Naive thymus-derived CD4-positive, alpha-beta T cell (primary cell): Measurements from ENCODE around the gene SLC11A2. TPM values are rescaled to one million over a fixed set of nuclear protein-coding genes. Genes with fewer than 3 reads are reported as not detected.

Experiments used
- ATAC-seq: fragments of 150-1000 bp; cut with Tn5 transposase; 2 replicates; pipeline ENCODE4 v1.10.0; 2021; ENCODE audit warnings: mild to moderate bottlenecking, moderate library complexity
- CTCF ChIA-PET: fragments of 350-600 bp; sonication (Branson Sonifier 250); formaldehyde crosslinking; loops from one replicate; lab custom pipeline; 2021; ENCODE audit warnings: antibody characterized with exemption; lab: Charles Lee
- POLR2A ChIA-PET: fragments of 350-600 bp; sonication (Branson Sonifier 250); formaldehyde crosslinking; loops from one replicate; lab custom pipeline; 2021; ENCODE audit warnings: antibody characterized with exemption, inconsistent platforms; lab: Charles Lee
- DNase-seq, 9 donors: peaks; one replicate each; pipeline versions ENCODE4 v3.0.0 to v3.0.0-alpha.2; 2020 to 2022; ENCODE audit warnings: mixed read lengths in 1 of 9
- H3K27ac ChIP-seq: one replicate; pipeline ENCODE4 v1.7.0; 2013; ENCODE audit warnings: mild to moderate bottlenecking, low read depth, low read length, moderate library complexity
- H3K27me3 ChIP-seq, 2 donors: one replicate each; pipeline ENCODE4 v1.7.0; 2013; ENCODE audit warnings: low read length in 2 of 2, mild to moderate bottlenecking in 2 of 2, moderate library complexity in 2 of 2; ENCODE audit not compliant: control insufficient read depth in 2 of 2, insufficient read depth in 2 of 2
- H3K36me3 ChIP-seq, 3 experiments: 1 replicate in 2 of 3; 2 replicates in 1 of 3; pipeline ENCODE4 v1.7.0; 2013; ENCODE audit warnings: low read length in 3 of 3, mild to moderate bottlenecking in 3 of 3, moderate library complexity in 1 of 3; ENCODE audit not compliant: insufficient read depth in 3 of 3, control insufficient read depth in 2 of 3
- H3K4me1 ChIP-seq, 2 donors: one replicate each; pipeline ENCODE4 v1.7.0; 2013; ENCODE audit warnings: low read length in 2 of 2, mild to moderate bottlenecking in 2 of 2, moderate library complexity in 1 of 2; ENCODE audit not compliant: control insufficient read depth in 2 of 2, insufficient read depth in 2 of 2
- H3K4me3 ChIP-seq: 2 replicates; pipeline ENCODE4 v1.7.0; 2013; ENCODE audit warnings: mild to moderate bottlenecking, low read length
- H3K9me3 ChIP-seq, 3 experiments: 1 replicate in 2 of 3; 2 replicates in 1 of 3; pipeline ENCODE4 v1.7.0; 2013; ENCODE audit warnings: low read length in 3 of 3; ENCODE audit not compliant: control insufficient read depth in 2 of 3
- H3K27ac Mint-ChIP-seq, 9 donors: one replicate each; pipeline ENCODE4 v1.8.0; 2020 to 2022; ENCODE audit warnings: mixed read lengths in 9 of 9, mild to moderate bottlenecking in 8 of 9, moderate library complexity in 5 of 9, inconsistent platforms in 2 of 9
- H3K27me3 Mint-ChIP-seq, 5 donors: one replicate each; pipeline ENCODE4 v1.8.0; 2021 to 2022; ENCODE audit warnings: mixed read lengths in 5 of 5, mild to moderate bottlenecking in 1 of 5
- H3K36me3 Mint-ChIP-seq, 5 donors: one replicate each; pipeline ENCODE4 v1.8.0; 2020 to 2022; ENCODE audit warnings: mixed read lengths in 5 of 5, mild to moderate bottlenecking in 3 of 5, inconsistent platforms in 1 of 5
- H3K4me1 Mint-ChIP-seq, 7 donors: one replicate each; pipeline ENCODE4 v1.8.0; 2020 to 2022; ENCODE audit warnings: mixed read lengths in 7 of 7, mild to moderate bottlenecking in 3 of 7, inconsistent platforms in 1 of 7
- H3K4me3 Mint-ChIP-seq, 10 donors: one replicate each; pipeline ENCODE4 v1.8.0; 2020 to 2022; ENCODE audit warnings: mild to moderate bottlenecking in 10 of 10, mixed read lengths in 10 of 10, moderate library complexity in 6 of 10, inconsistent platforms in 2 of 10
- H3K9me3 Mint-ChIP-seq, 11 donors: one replicate each; pipeline ENCODE4 v1.8.0; 2020 to 2022; ENCODE audit warnings: mixed read lengths in 11 of 11, mild to moderate bottlenecking in 4 of 11, inconsistent platforms in 1 of 11, moderate library complexity in 1 of 11
- intact Hi-C, 2 donors: fragments of 100-400 bp; cut with micrococcal nuclease; formaldehyde crosslinking; loops; one replicate each; pipeline ENCODE4 v1.15.1; 2023
- polyA plus RNA-seq, 2 donors: library from polyadenylated mRNA; unstranded; fragments of 300-500 nt; fragmentation: Illumina TruSeq; gene quantifications; one replicate each; pipeline ENCODE4 v1.2.3, GENCODE V29; 2021
- total RNA-seq, 6 experiments: library from RNA in 5 of 6; stranded (reverse) in 5 of 6; gene quantifications; 1 replicate in 5 of 6; 2 replicates in 1 of 6; pipeline ENCODE4 v1.2.3 and lab custom pipeline; 2021 to 2026

SLC11A2 gene
- total and polyA plus RNA-seq, 7 experiments from 2014 or later: 14.0 to 65.4 (median 59.2) TPM

- Mint-ChIP-seq H3K36me3 (no peaks in the 10 kb centered on the region), H3K27ac (no peak overlapping the region)
- ATAC-seq: no peak
Observed at GRCh38 chr12:51033048-51033447, 6.9 kb upstream of the SLC11A2 start.

GRCh38 chr12:51028813-51029150 lies 2.6 kb upstream of the SLC11A2 start:
- H3K4me3 ChIP-seq: no peak overlapping the region
- no peak overlapping the region for H3K27ac ChIP-seq
- H3K27me3 ChIP-seq: no peaks in the 10 kb centered on the region
- POLR2A ChIA-PET: interaction anchor here (0.6 to 5.4 kb wide), 4 partner anchors 16 to 265 kb away, joined by 3 to 33 read pairs (median 4); partner anchors contain the start of gene ATF1
- H3K36me3 Mint-ChIP-seq: peaks cover 0 to 4% (median 0%) of the 10 kb centered on the region in 5 donors
- ATAC-seq: no peak
- H3K9me3 Mint-ChIP-seq: no peaks in the 10 kb centered on the region
- H3K27ac Mint-ChIP-seq: peak overlapping the region in 1 of 9 donors; percentile 53
- peaks cover 6 to 7% of the 10 kb centered on the region in 2 donors for H3K4me1 ChIP-seq
- CTCF ChIA-PET: interaction anchor here (0.6 to 3.7 kb wide), 5 partner anchors 17 to 264 kb away, joined by 3 to 25 read pairs (median 4); no protein-coding TSS in a partner anchor
- no peak for DNase-seq
- peaks cover 0 to 13% (median 0%) of the 10 kb centered on the region in 5 donors for H3K27me3 Mint-ChIP-seq
- H3K36me3 ChIP-seq: peaks cover 0 to 4% (median 0%) of the 10 kb centered on the region in 3 experiments
- intact Hi-C loops: loop anchor here (1.0 to 10.0 kb wide), 7 partner anchors 41 to 914 kb away; partner anchors contain the start of genes BIN2 (in 1 of the 2), COX14 (in 1 of the 2) and DAZAP2 (in 1 of the 2)
- H3K9me3 ChIP-seq: no peaks in the 10 kb centered on the region
- H3K4me3 Mint-ChIP-seq: peak overlapping the region in 1 of 10 donors; percentile 37
- H3K4me1 Mint-ChIP-seq: peaks cover 24 to 40% (median 30%) of the 10 kb centered on the region in 7 donors

More at GRCh38 chr12:51033048-51033447, 6.9 kb upstream of the SLC11A2 start:
- peaks cover 0 to 8% (median 0%) of the 10 kb centered on the region in 5 donors for H3K27me3 Mint-ChIP-seq
- no peaks in the 10 kb centered on the region for H3K9me3 Mint-ChIP-seq
- DNase-seq: no peak
- H3K4me1 Mint-ChIP-seq: peaks cover 2 to 8% (median 3%) of the 10 kb centered on the region in 7 donors
- POLR2A ChIA-PET: no interaction called here
- H3K4me1 ChIP-seq: no peaks in the 10 kb centered on the region
- CTCF ChIA-PET: no interaction called here
- no peak overlapping the region for H3K27ac ChIP-seq
- H3K36me3 ChIP-seq: no peaks in the 10 kb centered on the region
- no peaks in the 10 kb centered on the region for H3K27me3 ChIP-seq
- H3K9me3 ChIP-seq: no peaks in the 10 kb centered on the region
- H3K4me3 ChIP-seq: no peak overlapping the region
- intact Hi-C loops: no loop called here
- H3K4me3 Mint-ChIP-seq: no peak overlapping the region

GRCh38 chr12:51028126-51028812 lies 2.1 kb upstream of the SLC11A2 start:
- peaks cover 0 to 13% (median 0%) of the 10 kb centered on the region in 5 donors for H3K27me3 Mint-ChIP-seq
- no peaks in the 10 kb centered on the region for H3K9me3 Mint-ChIP-seq
- peak overlapping the region in 7 of 9 donors; percentile 42 to 97 (median 71) for H3K27ac Mint-ChIP-seq
- no peaks in the 10 kb centered on the region for H3K9me3 ChIP-seq
- no peak overlapping the region for H3K4me3 ChIP-seq
- H3K4me1 ChIP-seq: peaks cover 6 to 9% of the 10 kb centered on the region in 2 donors
- peaks cover 26 to 45% (median 35%) of the 10 kb centered on the region in 7 donors for H3K4me1 Mint-ChIP-seq
- intact Hi-C loops: loop anchor here (1.0 to 10.0 kb wide), 7 partner anchors 41 to 913 kb away; partner anchors contain the start of genes BIN2 (in 1 of the 2), COX14 (in 1 of the 2) and DAZAP2 (in 1 of the 2)
- H3K36me3 ChIP-seq: peaks cover 0 to 4% (median 0%) of the 10 kb centered on the region in 3 experiments
- CTCF ChIA-PET: interaction anchor here (0.5 to 3.7 kb wide), 9 partner anchors 16 to 269 kb away, joined by 3 to 25 read pairs (median 4); no protein-coding TSS in a partner anchor
- peak in 7 of 9 donors; percentile 18 to 47 (median 33) for DNase-seq
- no peaks in the 10 kb centered on the region for H3K27me3 ChIP-seq
- no peak for ATAC-seq
- no peak overlapping the region for H3K27ac ChIP-seq
- POLR2A ChIA-PET: interaction anchor here (0.6 to 5.4 kb wide), 4 partner anchors 17 to 496 kb away, joined by 3 to 33 read pairs (median 4); partner anchors contain the start of gene ATF1
- H3K36me3 Mint-ChIP-seq: peaks cover 0 to 4% (median 0%) of the 10 kb centered on the region in 5 donors
- H3K4me3 Mint-ChIP-seq: peak overlapping the region in 9 of 10 donors; percentile 12 to 82 (median 66)

- POLR2A ChIA-PET: interaction anchor here (0.6 to 5.4 kb wide), 5 partner anchors 18 to 291 kb away, joined by 4 to 33 read pairs (median 4); partner anchors contain the start of gene ATF1
- no peak for ATAC-seq
- H3K4me1 Mint-ChIP-seq: peaks cover 30 to 51% (median 41%) of the 10 kb centered on the region in 7 donors
Observed at GRCh38 chr12:51027342-51027835, 1.2 kb upstream of the SLC11A2 start.

GRCh38 chr12:51025338-51025835 lies 797 bp downstream of the SLC11A2 start:
- intact Hi-C loops: loop anchor here (1.0 to 10.0 kb wide), 9 partner anchors 16 to 911 kb away; partner anchors contain the start of genes ATF1 (in 1 of the 2), BIN2 (in 1 of the 2), COX14 (in 1 of the 2) and DAZAP2 (in 1 of the 2)
- no peaks in the 10 kb centered on the region for H3K9me3 ChIP-seq
- Mint-ChIP-seq H3K4me1 (peaks cover 39 to 71% (median 61%) of the 10 kb centered on the region in 7 donors), H3K27ac (peak overlapping the region; percentile 90 to 99 (median 97)), H3K36me3 (peaks cover 0 to 4% (median 0%) of the 10 kb centered on the region in 5 donors), H3K27me3 (peaks cover 0 to 13% (median 0%) of the 10 kb centered on the region in 5 donors), H3K4me3 (peak overlapping the region; percentile 91 to 100 (median 98)), H3K9me3 (no peaks in the 10 kb centered on the region)
- peak overlapping the region; percentile 80 for H3K27ac ChIP-seq
- DNase-seq: peak in 1 of 9 donors; percentile 50
- POLR2A ChIA-PET: interaction anchor here (0.5 to 5.4 kb wide), 14 partner anchors 9 to 744 kb away, joined by 3 to 33 read pairs (median 4); partner anchors contain the start of genes ATF1, CSRNP2, DAZAP2 and LETMD1
- peaks cover 14 to 29% of the 10 kb centered on the region in 2 donors for H3K4me1 ChIP-seq
- peaks cover 0 to 4% (median 0%) of the 10 kb centered on the region in 3 experiments for H3K36me3 ChIP-seq
- no peaks in the 10 kb centered on the region for H3K27me3 ChIP-seq
- CTCF ChIA-PET: interaction anchor here (1.4 to 3.7 kb wide), 3 partner anchors 21 to 260 kb away, joined by 3 to 25 read pairs (median 3); no protein-coding TSS in a partner anchor
- no peak for ATAC-seq
- peak overlapping the region; percentile 86 for H3K4me3 ChIP-seq

More at GRCh38 chr12:51027342-51027835, 1.2 kb upstream of the SLC11A2 start:
- Histone ChIP-seq H3K4me1 (peaks cover 9 to 10% of the 10 kb centered on the region in 2 donors), H3K36me3 (peaks cover 0 to 4% (median 0%) of the 10 kb centered on the region in 3 experiments), H3K27ac (peak overlapping the region; percentile 80), H3K9me3 (no peaks in the 10 kb centered on the region), H3K4me3 (no peak overlapping the region), H3K27me3 (no peaks in the 10 kb centered on the region)
- H3K27me3 Mint-ChIP-seq: peaks cover 0 to 13% (median 0%) of the 10 kb centered on the region in 5 donors
- no peak for DNase-seq
- CTCF ChIA-PET: interaction anchor here (0.6 to 3.7 kb wide), 12 partner anchors 15 to 1222 kb away, joined by 3 to 25 read pairs (median 4); no protein-coding TSS in a partner anchor
- peaks cover 0 to 4% (median 0%) of the 10 kb centered on the region in 5 donors for H3K36me3 Mint-ChIP-seq
- intact Hi-C loops: loop anchor here (5.0 to 10.0 kb wide), 6 partner anchors 40 to 913 kb away; partner anchors contain the start of genes BIN2 (in 1 of the 2), COX14 (in 1 of the 2) and DAZAP2 (in 1 of the 2)
- H3K9me3 Mint-ChIP-seq: no peaks in the 10 kb centered on the region
- H3K27ac Mint-ChIP-seq: peak overlapping the region; percentile 41 to 99 (median 80)
- H3K4me3 Mint-ChIP-seq: peak overlapping the region; percentile 30 to 99 (median 62)
